ENCODE results near the gene COPG1.

The COPG1 gene

GRCh38 chr3:129235344-129235917 is 14.0 kb upstream of the COPG1 start:
- H3K9me3 Mint-ChIP-seq = peaks cover 3% of the 10 kb centered on the region
- no peak for DNase-seq
- peaks cover 8% of the 10 kb centered on the region for H3K27me3 Mint-ChIP-seq (ENCODE audit: low read depth, poor library complexity)
- peaks cover 11% of the 10 kb centered on the region for H3K4me1 Mint-ChIP-seq
- no peak for TF ChIP-seq CTCF (IDR thresholded peaks at IDR 0.05)
- H3K36me3 Mint-ChIP-seq (ENCODE audit: low read depth) = no peaks in the 10 kb centered on the region
- H3K27ac Mint-ChIP-seq = no peak overlapping the region
- H3K4me3 Mint-ChIP-seq = no peak overlapping the region

- Mint-ChIP-seq H3K27me3 (ENCODE audit: low read depth, poor library complexity) (no peaks in the 10 kb centered on the region), H3K4me1 (peaks cover 7% of the 10 kb centered on the region), H3K36me3 (ENCODE audit: low read depth) (no peaks in the 10 kb centered on the region), H3K27ac (peak overlapping the region; percentile 79), H3K9me3 (peaks cover 3% of the 10 kb centered on the region), H3K4me3 (no peak overlapping the region)
- DNase-seq = no peak
- no peak for TF ChIP-seq CTCF (IDR thresholded peaks at IDR 0.05)
These were observed 10.3 kb upstream of the COPG1 start for GRCh38 chr3:129238945-129239705.

GRCh38 chr3:129239991-129240390 is 9.4 kb upstream of the COPG1 start:
- Mint-ChIP-seq H3K27ac (peak overlapping the region; percentile 55), H3K4me1 (peaks cover 7% of the 10 kb centered on the region), H3K27me3 (ENCODE audit: low read depth, poor library complexity) (no peaks in the 10 kb centered on the region), H3K4me3 (no peak overlapping the region), H3K9me3 (peaks cover 3% of the 10 kb centered on the region), H3K36me3 (ENCODE audit: low read depth) (no peaks in the 10 kb centered on the region)
- no peak for DNase-seq
- TF ChIP-seq CTCF (IDR thresholded peaks at IDR 0.05) = no peak

- no peak for DNase-seq
- H3K27me3 Mint-ChIP-seq (ENCODE audit: low read depth, poor library complexity) = no peaks in the 10 kb centered on the region
These were observed 9.0 kb upstream of the COPG1 start for GRCh38 chr3:129240436-129240835.

GRCh38 chr3:129245141-129245540 is 4.3 kb upstream of the COPG1 start:
- H3K4me1 Mint-ChIP-seq = peaks cover 28% of the 10 kb centered on the region

More at GRCh38 chr3:129240436-129240835, 9.0 kb upstream of the COPG1 start:
- Mint-ChIP-seq H3K9me3 (peaks cover 3% of the 10 kb centered on the region), H3K4me3 (no peak overlapping the region), H3K4me1 (peaks cover 9% of the 10 kb centered on the region), H3K27ac (no peak overlapping the region), H3K36me3 (ENCODE audit: low read depth) (no peaks in the 10 kb centered on the region)
- TF ChIP-seq CTCF (IDR thresholded peaks at IDR 0.05) = no peak

More at GRCh38 chr3:129245141-129245540, 4.3 kb upstream of the COPG1 start:
- no peak for TF ChIP-seq CTCF (IDR thresholded peaks at IDR 0.05)
- Mint-ChIP-seq H3K9me3 (no peaks in the 10 kb centered on the region), H3K4me3 (no peak overlapping the region), H3K27ac (no peak overlapping the region), H3K36me3 (ENCODE audit: low read depth) (no peaks in the 10 kb centered on the region), H3K27me3 (ENCODE audit: low read depth, poor library complexity) (peaks cover 9% of the 10 kb centered on the region)
- no peak for DNase-seq
